CD4-positive, alpha-beta T cell (primary cell): ENCODE data around the gene SCAANT1. TPM values are rescaled to one million over a fixed set of nuclear protein-coding genes. Genes with fewer than 3 reads are reported as not detected.

Experiments
- ATAC-seq: fragments of 200-7000 bp; cut with Tn5 transposase; one replicate; pipeline ENCODE4 v1.10.0; 2022; ENCODE audit warnings: mild to moderate bottlenecking; ENCODE audit not compliant: poor library complexity
- CTCF ChIA-PET: fragments of 350-600 bp; sonication (Branson Sonifier 250); formaldehyde crosslinking; loops from one replicate; lab custom pipeline; 2021; ENCODE audit warnings: antibody characterized with exemption, inconsistent platforms; lab: Charles Lee
- POLR2A ChIA-PET: fragments of 350-600 bp; sonication (Branson Sonifier 250); formaldehyde crosslinking; loops from one replicate; lab custom pipeline; 2021; ENCODE audit warnings: antibody characterized with exemption, inconsistent platforms; lab: Charles Lee
- DNase-seq, 14 experiments: peaks; one replicate each; pipeline ENCODE4 v3.0.0-alpha.2; 2013 to 2020; ENCODE audit warnings: mixed read lengths in 2 of 14
- H3K27ac ChIP-seq, 2 donors: one replicate each; pipeline versions ENCODE4 v1.5.1 to v1.7.0; 2013; ENCODE audit warnings: low read length in 2 of 2, low read depth in 1 of 2, mild to moderate bottlenecking in 1 of 2
- H3K27me3 ChIP-seq, 2 experiments: 1 replicate in 1 of 2; 2 replicates in 1 of 2; pipeline versions ENCODE4 v1.6.1 to v1.7.0; 2013; ENCODE audit warnings: low read length in 2 of 2, control low read depth in 1 of 2, mild to moderate bottlenecking in 1 of 2, moderate library complexity in 1 of 2; ENCODE audit not compliant: insufficient read depth in 2 of 2, control insufficient read depth in 1 of 2
- H3K36me3 ChIP-seq: one replicate; pipeline ENCODE4 v1.6.1; 2013; ENCODE audit warnings: low read length, control low read depth; ENCODE audit not compliant: insufficient read depth
- H3K4me1 ChIP-seq: one replicate; pipeline ENCODE4 v1.6.1; 2013; ENCODE audit warnings: low read length, control low read depth; ENCODE audit not compliant: insufficient read depth
- H3K4me3 ChIP-seq: one replicate; pipeline ENCODE4 v1.5.1; 2013; ENCODE audit warnings: mild to moderate bottlenecking, low read length, moderate library complexity
- H3K9me3 ChIP-seq, 2 experiments: 1 replicate in 1 of 2; 2 replicates in 1 of 2; pipeline versions ENCODE4 v1.6.1 to v1.7.0; 2013; ENCODE audit warnings: low read length in 2 of 2, mild to moderate bottlenecking in 2 of 2, control low read depth in 1 of 2, moderate library complexity in 1 of 2; ENCODE audit not compliant: control insufficient read depth in 1 of 2, insufficient read depth in 1 of 2
- H3K27ac Mint-ChIP-seq: one replicate; pipeline ENCODE4 v1.8.0; 2020; ENCODE audit warnings: mixed read lengths
- H3K27me3 Mint-ChIP-seq: one replicate; pipeline ENCODE4 v1.8.0; 2021; ENCODE audit warnings: mixed read lengths
- H3K36me3 Mint-ChIP-seq: one replicate; pipeline ENCODE4 v1.8.0; 2021; ENCODE audit warnings: low read depth, mixed read lengths
- H3K4me1 Mint-ChIP-seq: one replicate; pipeline ENCODE4 v1.8.0; 2021; ENCODE audit warnings: low read depth, mixed read lengths
- H3K4me3 Mint-ChIP-seq: one replicate; pipeline ENCODE4 v1.8.0; 2020; ENCODE audit warnings: mild to moderate bottlenecking, mixed read lengths
- H3K9me3 Mint-ChIP-seq: one replicate; pipeline ENCODE4 v1.8.0; 2020; ENCODE audit warnings: mixed read lengths
- CTCF ChIP-seq: fragments of 200-600 bp; IDR thresholded peaks from one replicate; pipeline ENCODE4 v1.8.0; 2022; ENCODE audit warnings: antibody characterized with exemption, mild to moderate bottlenecking
- intact Hi-C, 2 experiments: fragments of 100-400 bp; cut with DNase I in 1 of 2; cut with micrococcal nuclease in 1 of 2; formaldehyde crosslinking; loops; one replicate each; pipeline versions ENCODE4 v1.15.1 to v1.9.0; 2023 to 2025; cut with DNase I, micrococcal nuclease
- total RNA-seq, 174 experiments: library from RNA in 2 of 174; stranded (reverse) in 2 of 174; gene quantifications; one replicate each; pipeline ENCODE4 v1.2.3 and lab custom pipeline; 2021 to 2026

The SCAANT1 gene
- total RNA-seq, 2 experiments from 2014 or later, result 1.4 to 2.1 TPM

GRCh38 chr3:63920001-63920400 lies 7.8 kb upstream of the SCAANT1 start:
- no peak for TF ChIP-seq CTCF
- Histone ChIP-seq H3K4me1 (peaks cover 4% of the 10 kb centered on the region), H3K4me3 (no peak overlapping the region), H3K27ac (no peak overlapping the region), H3K9me3 (no peaks in the 10 kb centered on the region), H3K27me3 (no peaks in the 10 kb centered on the region), H3K36me3 (peaks cover 54% of the 10 kb centered on the region)
- no peak for DNase-seq
- ChIA-PET POLR2A (no interaction called here), CTCF (no interaction called here)
- intact Hi-C loops, result no loop called here
- no peak overlapping the region for H3K4me3 Mint-ChIP-seq
- no peaks in the 10 kb centered on the region for H3K9me3 Mint-ChIP-seq
- ATAC-seq, result no peak
- no peak overlapping the region for H3K27ac Mint-ChIP-seq
- H3K36me3 Mint-ChIP-seq, result peaks cover 88% of the 10 kb centered on the region
- H3K27me3 Mint-ChIP-seq, result no peaks in the 10 kb centered on the region
- peaks cover 24% of the 10 kb centered on the region for H3K4me1 Mint-ChIP-seq

DNA sequence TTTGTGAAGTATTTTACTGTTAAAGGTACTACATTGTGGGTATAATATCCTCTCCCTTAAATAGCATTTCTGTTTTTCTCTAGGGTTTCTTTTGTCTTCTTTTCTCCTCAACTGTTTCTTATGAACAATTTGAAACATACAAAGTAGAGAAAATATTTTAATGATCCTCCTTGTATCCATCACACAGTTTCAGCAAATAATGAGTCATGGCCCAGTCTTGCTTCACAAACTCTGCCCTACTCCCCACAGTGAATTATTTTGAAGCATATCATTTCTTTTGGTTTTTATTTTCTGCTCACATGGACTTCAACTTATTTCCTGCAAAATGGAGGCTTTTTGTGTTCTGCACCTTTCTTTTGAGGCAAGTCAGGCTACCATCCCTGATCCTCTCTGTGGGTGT lies 6.1 kb upstream of the SCAANT1 start:
- H3K4me3 ChIP-seq, result no peak overlapping the region
- Mint-ChIP-seq H3K4me1 (peaks cover 30% of the 10 kb centered on the region), H3K9me3 (no peaks in the 10 kb centered on the region), H3K27me3 (no peaks in the 10 kb centered on the region), H3K27ac (no peak overlapping the region), H3K4me3 (no peak overlapping the region), H3K36me3 (peaks cover 88% of the 10 kb centered on the region)
- H3K4me1 ChIP-seq, result peaks cover 16% of the 10 kb centered on the region
- peaks cover 47% of the 10 kb centered on the region for H3K36me3 ChIP-seq
- no peak for ATAC-seq
- POLR2A ChIA-PET, result no interaction called here
- CTCF ChIA-PET, result no interaction called here
- no peak overlapping the region for H3K27ac ChIP-seq
- DNase-seq, result no peak
- no peak for TF ChIP-seq CTCF
- intact Hi-C loops, result no loop called here
- H3K9me3 ChIP-seq, result no peaks in the 10 kb centered on the region
- no peaks in the 10 kb centered on the region for H3K27me3 ChIP-seq

DNA sequence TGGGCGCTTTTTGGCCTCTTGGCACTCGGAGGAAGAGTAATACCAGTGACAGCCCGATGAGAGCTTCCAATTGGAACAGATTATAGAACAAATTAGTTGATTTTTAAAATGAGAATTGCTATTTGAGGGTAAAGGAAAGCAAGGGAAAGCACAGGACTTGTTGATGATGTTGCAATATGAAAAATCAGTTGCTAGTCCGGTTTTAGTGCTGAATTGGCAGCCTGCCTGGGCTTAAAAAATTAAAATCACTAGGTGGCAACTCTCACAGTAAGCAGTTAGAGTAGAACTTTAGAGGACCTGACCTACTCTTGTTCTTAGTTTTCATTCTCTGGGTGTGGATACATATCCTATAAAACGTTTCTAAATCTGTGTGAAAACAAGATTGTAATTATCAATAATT lies 2.1 kb upstream of the SCAANT1 start:
- peaks cover 68% of the 10 kb centered on the region for H3K36me3 Mint-ChIP-seq
- POLR2A ChIA-PET, result interaction anchor here (1.2 kb wide), 1 partner anchor 54 kb away, joined by 3 read pairs; no protein-coding TSS in a partner anchor
- peaks cover 22% of the 10 kb centered on the region for H3K36me3 ChIP-seq
- H3K4me1 ChIP-seq, result peaks cover 24% of the 10 kb centered on the region
- DNase-seq, result no peak
- no peaks in the 10 kb centered on the region for H3K9me3 ChIP-seq
- peak overlapping the region; percentile 91 for H3K4me3 Mint-ChIP-seq
- intact Hi-C loops, result loop anchor here in 1 of 2 experiments (5.0 kb wide), 1 partner anchor 108 kb away; the partner anchor contains the start of gene PSMD6
- CTCF ChIA-PET, result no interaction called here
- peaks cover 49% of the 10 kb centered on the region for H3K4me1 Mint-ChIP-seq
- no peaks in the 10 kb centered on the region for H3K9me3 Mint-ChIP-seq
- H3K27me3 Mint-ChIP-seq, result no peaks in the 10 kb centered on the region
- no peak for TF ChIP-seq CTCF
- ATAC-seq, result no peak
- no peaks in the 10 kb centered on the region for H3K27me3 ChIP-seq
- H3K27ac Mint-ChIP-seq, result peak overlapping the region; percentile 90
- H3K4me3 ChIP-seq, result no peak overlapping the region
- no peak overlapping the region for H3K27ac ChIP-seq
